Activated CD4-positive, alpha-beta memory T cell treated with anti-CD3 and anti-CD28 coated beads for 36 hours (primary cell): ENCODE measurements around the gene NOP14. TPM values are rescaled to one million over a fixed set of nuclear protein-coding genes. Genes with fewer than 3 reads are reported as not detected.
"Not testable (repeated sequence)": the region's sequence is repeated elsewhere in the genome, so short reads cannot be mapped to it uniquely, and the experiment has no call there.

Experiments used
- CTCF ChIA-PET: fragments of 350-600 bp; sonication (Branson Sonifier 250); formaldehyde crosslinking; loops from one replicate; lab custom pipeline; 2021; ENCODE audit warnings: antibody characterized with exemption, inconsistent platforms; lab: Charles Lee
- POLR2A ChIA-PET: fragments of 350-600 bp; sonication (Branson Sonifier 250); formaldehyde crosslinking; loops from one replicate; lab custom pipeline; 2021; ENCODE audit warnings: antibody characterized with exemption; lab: Charles Lee
- DNase-seq: peaks from one replicate; pipeline ENCODE4 v3.0.0-alpha.2; 2020
- H3K27ac Mint-ChIP-seq: one replicate; pipeline ENCODE4 v1.8.0; 2021; ENCODE audit warnings: mixed read lengths
- H3K27me3 Mint-ChIP-seq: one replicate; pipeline ENCODE4 v1.8.0; 2021; ENCODE audit warnings: mixed read lengths
- H3K36me3 Mint-ChIP-seq: one replicate; pipeline ENCODE4 v1.8.0; 2021; ENCODE audit warnings: mixed read lengths
- H3K4me1 Mint-ChIP-seq: one replicate; pipeline ENCODE4 v1.8.0; 2021; ENCODE audit warnings: low read depth, mixed read lengths
- H3K4me3 Mint-ChIP-seq: one replicate; pipeline ENCODE4 v1.8.0; 2021; ENCODE audit warnings: mild to moderate bottlenecking, mixed read lengths
- H3K9me3 Mint-ChIP-seq: one replicate; pipeline ENCODE4 v1.8.0; 2021; ENCODE audit warnings: mixed read lengths
- intact Hi-C: fragments of 100-400 bp; cut with micrococcal nuclease; formaldehyde crosslinking; loops from one replicate; pipeline ENCODE4 v1.15.1; 2023
- total RNA-seq, 2 experiments: library from RNA; stranded (reverse); gene quantifications; one replicate each; pipeline ENCODE4 v1.2.3, GENCODE V29; 2021

The NOP14 gene
- total RNA-seq, 2 experiments from 2014 or later, result 67.4 to 73.4 TPM

- H3K4me3 Mint-ChIP-seq, result no peak overlapping the region
- no peaks in the 10 kb centered on the region for H3K27me3 Mint-ChIP-seq
- peaks cover 30% of the 10 kb centered on the region for H3K4me1 Mint-ChIP-seq
- POLR2A ChIA-PET, result interaction anchor here (0.8 kb wide), 1 partner anchor 11 kb away, joined by 4 read pairs; no protein-coding TSS in a partner anchor
- peaks cover 75% of the 10 kb centered on the region for H3K36me3 Mint-ChIP-seq
- CTCF ChIA-PET, result interaction anchor here (0.9 to 1.6 kb wide), 3 partner anchors 12 to 30 kb away, joined by 3 to 7 read pairs (median 5); partner anchors contain the start of genes GRK4 and NOP14
- H3K9me3 Mint-ChIP-seq, result no peaks in the 10 kb centered on the region
- intact Hi-C loops, result no loop called here
- DNase-seq, result no peak
- no peak overlapping the region for H3K27ac Mint-ChIP-seq
Measured at GRCh38 chr4:2947926-2948325, 15.3 kb downstream of the NOP14 start.

DNA sequence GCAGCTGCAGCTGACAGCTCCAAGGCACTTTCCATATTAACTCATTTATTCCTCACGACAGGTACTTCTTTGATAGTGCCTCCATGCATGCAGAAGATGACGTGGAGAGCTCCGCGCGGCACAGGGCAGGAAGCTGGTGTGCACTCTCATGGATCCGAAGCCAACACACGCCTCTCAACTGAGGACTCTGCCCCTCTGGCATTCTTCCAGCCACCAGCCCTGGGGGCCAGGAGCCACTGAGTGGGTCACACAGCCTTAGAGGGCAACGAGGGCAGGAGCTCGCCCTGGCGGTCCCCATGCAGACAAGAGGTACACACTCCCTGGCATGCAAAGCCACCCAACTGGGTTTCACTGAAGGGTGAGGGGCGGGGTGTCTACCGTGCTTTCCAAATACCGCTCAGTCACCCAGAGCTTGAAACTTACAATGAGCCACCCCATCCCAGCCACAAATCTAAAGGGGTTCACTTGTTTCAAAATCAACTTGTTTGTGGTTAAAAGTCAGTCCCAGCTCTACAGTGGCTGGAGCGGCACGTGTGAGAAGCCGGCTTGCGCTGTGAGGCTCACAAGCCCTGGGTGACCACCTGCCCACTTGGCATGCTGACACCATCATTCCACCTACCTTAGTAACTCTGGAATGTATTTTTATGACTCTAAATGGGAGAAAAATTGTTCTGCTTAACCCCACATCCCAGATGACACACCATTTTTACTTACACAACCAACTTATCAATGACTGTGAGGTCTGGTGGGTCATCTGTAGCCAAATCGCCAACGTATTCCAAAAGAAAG, 16.2 kb downstream of the NOP14 start:
- intact Hi-C loops, result no loop called here
- Mint-ChIP-seq H3K9me3 (no peaks in the 10 kb centered on the region), H3K4me1 (peaks cover 33% of the 10 kb centered on the region), H3K27ac (peak overlapping the region; percentile 69), H3K27me3 (no peaks in the 10 kb centered on the region), H3K36me3 (peaks cover 74% of the 10 kb centered on the region), H3K4me3 (no peak overlapping the region)
- POLR2A ChIA-PET, result interaction anchor here (0.6 kb wide), 1 partner anchor 10 kb away, joined by 3 read pairs; no protein-coding TSS in a partner anchor
- no peak for DNase-seq
- CTCF ChIA-PET, result interaction anchor here (0.6 to 0.8 kb wide), 2 partner anchors 15 to 137 kb away, joined by 3 to 4 read pairs; no protein-coding TSS in a partner anchor

- intact Hi-C loops, H3K27ac Mint-ChIP-seq, H3K27me3 Mint-ChIP-seq, H3K9me3 Mint-ChIP-seq, H3K4me3 Mint-ChIP-seq: not testable (repeated sequence)
- H3K4me1 Mint-ChIP-seq, result peaks cover 29% of the 10 kb centered on the region
- ChIA-PET POLR2A (interaction anchor here (0.9 to 2.0 kb wide), 2 partner anchors 8 to 9 kb away, joined by 4 to 15 read pairs; no protein-coding TSS in a partner anchor), CTCF (interaction anchor here (0.8 to 2.4 kb wide), 3 partner anchors 8 to 16 kb away, joined by 3 to 18 read pairs (median 3); no protein-coding TSS in a partner anchor)
- peaks cover 74% of the 10 kb centered on the region for H3K36me3 Mint-ChIP-seq
- DNase-seq, result peak; percentile 7
Measured at GRCh38 chr4:2945619-2946604, 17.3 kb downstream of the NOP14 start.

- intact Hi-C loops, result no loop called here
- H3K36me3 Mint-ChIP-seq, result peaks cover 75% of the 10 kb centered on the region
- POLR2A ChIA-PET, result interaction anchor here (0.9 to 2.0 kb wide), 2 partner anchors 8 to 9 kb away, joined by 4 to 15 read pairs; no protein-coding TSS in a partner anchor
- peak; percentile 5 for DNase-seq
- no peak overlapping the region for H3K4me3 Mint-ChIP-seq
- H3K9me3 Mint-ChIP-seq, result no peaks in the 10 kb centered on the region
- H3K4me1 Mint-ChIP-seq, result peaks cover 34% of the 10 kb centered on the region
- H3K27me3 Mint-ChIP-seq, result no peaks in the 10 kb centered on the region
- CTCF ChIA-PET, result interaction anchor here (0.7 to 2.4 kb wide), 7 partner anchors 8 to 181 kb away, joined by 3 to 18 read pairs (median 4); no protein-coding TSS in a partner anchor
- peak overlapping the region; percentile 51 for H3K27ac Mint-ChIP-seq
Measured at GRCh38 chr4:2944586-2945526, 18.4 kb downstream of the NOP14 start.

DNA sequence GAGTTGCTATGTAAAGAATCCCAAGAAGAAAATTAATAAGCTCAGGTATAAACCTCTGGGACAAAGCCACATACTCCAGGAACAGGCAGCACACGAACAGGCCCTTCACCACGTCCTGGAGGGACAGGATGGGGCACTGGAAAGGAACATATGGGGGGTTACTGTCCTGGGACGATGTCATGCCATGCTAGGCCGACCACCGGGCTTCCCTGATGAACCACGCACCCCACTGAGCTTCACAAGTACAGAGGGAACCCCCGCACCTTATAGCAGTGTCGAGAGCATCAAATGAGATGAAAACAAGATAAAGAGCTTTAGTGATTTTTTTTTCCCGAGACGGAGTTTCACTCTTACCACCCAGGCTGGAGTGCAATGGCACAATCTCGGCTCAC, 19.1 kb downstream of the NOP14 start:
- Mint-ChIP-seq H3K9me3 (no peaks in the 10 kb centered on the region), H3K27me3 (no peaks in the 10 kb centered on the region), H3K4me1 (peaks cover 42% of the 10 kb centered on the region), H3K27ac (peak overlapping the region; percentile 79), H3K36me3 (peaks cover 78% of the 10 kb centered on the region), H3K4me3 (no peak overlapping the region)
- ChIA-PET POLR2A (interaction anchor here (0.7 to 2.0 kb wide), 2 partner anchors 10 to 145 kb away, joined by 3 to 15 read pairs; no protein-coding TSS in a partner anchor), CTCF (interaction anchor here (0.7 to 2.4 kb wide), 6 partner anchors 8 to 181 kb away, joined by 3 to 18 read pairs (median 4); no protein-coding TSS in a partner anchor)
- peak; percentile 12 for DNase-seq
- intact Hi-C loops, result no loop called here

DNA sequence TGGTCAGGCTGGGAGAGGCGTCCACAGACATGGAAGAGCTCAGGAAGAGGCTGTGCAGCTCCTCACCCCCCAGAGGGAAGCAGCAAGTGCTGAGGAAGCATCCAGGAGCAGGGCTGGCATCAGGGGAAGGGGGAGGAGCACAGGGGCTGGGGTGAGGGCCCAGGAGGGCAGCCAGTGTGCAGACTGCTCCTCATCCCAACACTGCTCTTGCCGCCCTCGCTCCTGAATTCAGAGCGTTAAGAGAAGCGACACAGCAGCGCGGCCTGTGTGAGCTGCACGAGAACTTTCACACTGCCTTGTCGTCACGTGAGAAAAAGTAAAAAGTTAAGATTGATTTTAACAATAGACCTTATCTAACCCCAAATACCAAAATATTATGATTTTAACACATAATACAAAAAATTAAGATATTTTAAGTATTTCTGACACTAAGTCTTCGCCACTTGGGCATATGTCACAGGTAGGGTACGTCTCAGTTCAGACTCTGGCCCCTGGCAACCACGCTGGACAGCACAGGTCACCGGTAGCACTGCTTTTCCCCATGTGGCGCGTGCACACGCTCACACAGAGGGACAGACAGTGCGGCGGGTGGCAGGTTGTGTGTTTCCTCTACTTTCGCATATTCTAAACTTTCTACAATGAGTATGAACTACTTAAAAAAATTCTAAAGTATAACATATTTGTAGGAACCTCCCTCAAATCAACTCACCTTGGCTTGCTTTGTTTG, 19.7 kb downstream of the NOP14 start:
- POLR2A ChIA-PET, result interaction anchor here (0.7 to 2.0 kb wide), 3 partner anchors 10 to 145 kb away, joined by 3 to 15 read pairs (median 5); no protein-coding TSS in a partner anchor
- Mint-ChIP-seq H3K4me1 (peaks cover 47% of the 10 kb centered on the region), H3K27me3 (no peaks in the 10 kb centered on the region), H3K9me3 (no peaks in the 10 kb centered on the region), H3K27ac (peak overlapping the region; percentile 83), H3K36me3 (peaks cover 77% of the 10 kb centered on the region), H3K4me3 (no peak overlapping the region)
- intact Hi-C loops, result no loop called here
- CTCF ChIA-PET, result interaction anchor here (0.9 to 2.4 kb wide), 5 partner anchors 8 to 180 kb away, joined by 3 to 18 read pairs (median 4); no protein-coding TSS in a partner anchor
- peak; percentile 8 for DNase-seq

DNA sequence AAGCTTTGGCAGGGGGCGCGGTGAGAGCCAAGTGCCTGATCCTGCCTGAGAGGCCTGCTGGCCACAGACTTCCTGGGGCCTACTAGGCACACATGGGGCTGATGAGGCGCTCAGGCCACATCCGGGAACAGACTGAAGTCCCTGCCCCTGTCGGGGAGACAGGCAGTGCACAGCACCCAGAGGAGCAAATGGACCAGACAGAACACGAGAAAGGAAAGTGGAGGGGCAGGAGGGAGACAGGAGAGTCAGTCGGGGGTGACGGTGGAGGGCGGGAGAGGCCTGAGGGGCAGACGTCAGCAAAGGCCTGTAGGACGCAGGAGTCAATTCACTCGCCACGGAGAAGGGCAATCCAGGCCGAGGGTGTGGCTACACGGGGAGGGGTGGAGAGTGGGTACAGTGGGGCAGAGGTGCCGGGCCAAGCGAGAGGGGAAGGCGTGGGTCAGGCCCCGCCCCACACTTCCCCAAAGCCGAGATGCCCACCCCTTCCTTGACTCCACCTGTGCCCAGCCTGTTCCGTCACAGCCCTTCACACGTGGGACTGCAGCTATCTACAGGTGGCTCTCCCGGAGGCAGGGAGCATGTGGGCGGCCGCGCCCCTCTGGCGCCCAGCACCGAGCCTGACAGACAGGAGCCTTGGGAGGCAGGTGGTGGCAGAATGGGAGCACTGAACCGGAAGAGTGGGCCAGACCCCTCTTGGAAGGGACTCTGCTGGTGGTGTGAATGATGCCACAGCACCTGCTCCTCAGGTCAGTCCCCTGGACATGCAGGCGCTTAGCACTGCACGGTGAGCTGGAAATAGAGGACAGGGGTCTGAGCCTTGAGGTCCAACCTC, 20.5 kb downstream of the NOP14 start:
- Mint-ChIP-seq H3K27me3 (no peaks in the 10 kb centered on the region), H3K36me3 (peaks cover 77% of the 10 kb centered on the region), H3K4me1 (peaks cover 51% of the 10 kb centered on the region), H3K9me3 (no peaks in the 10 kb centered on the region), H3K27ac (peak overlapping the region; percentile 83), H3K4me3 (peak overlapping the region; percentile 6)
- POLR2A ChIA-PET, result interaction anchor here (1.1 kb wide), 1 partner anchor 11 kb away, joined by 5 read pairs; no protein-coding TSS in a partner anchor
- intact Hi-C loops, result no loop called here
- peak; percentile 51 for DNase-seq
- CTCF ChIA-PET, result interaction anchor here (8.1 kb wide), 1 partner anchor 11 kb away, joined by 103 read pairs; no protein-coding TSS in a partner anchor

DNA sequence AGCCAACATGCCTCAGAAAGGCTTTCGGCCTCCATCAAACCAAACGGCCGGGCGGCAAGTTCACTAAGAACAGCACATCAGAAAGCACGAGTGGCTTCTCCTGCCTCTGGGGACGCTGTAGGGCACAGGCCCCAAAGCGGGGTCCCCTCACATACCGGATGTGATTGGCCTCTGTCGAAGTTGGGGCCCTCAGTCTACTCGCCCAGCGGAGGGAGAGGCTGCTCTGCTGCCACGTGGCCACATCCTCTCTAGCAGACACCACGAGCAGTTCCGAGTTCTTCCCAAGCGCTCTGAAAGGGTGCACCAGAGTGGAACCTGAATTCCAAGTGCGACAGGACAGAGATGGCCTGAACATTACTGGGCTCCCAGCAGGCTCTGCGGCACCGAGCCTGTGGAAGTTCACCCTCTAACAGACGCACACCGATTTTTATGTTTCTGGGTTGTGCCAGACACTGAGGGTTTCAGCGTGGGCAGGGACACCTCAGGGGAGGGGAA, 21.1 kb downstream of the NOP14 start:
- CTCF ChIA-PET, result interaction anchor here (8.1 kb wide), 1 partner anchor 11 kb away, joined by 103 read pairs; no protein-coding TSS in a partner anchor
- intact Hi-C loops, result no loop called here
- peak overlapping the region; percentile 6 for H3K4me3 Mint-ChIP-seq
- no peaks in the 10 kb centered on the region for H3K9me3 Mint-ChIP-seq
- no peaks in the 10 kb centered on the region for H3K27me3 Mint-ChIP-seq
- H3K36me3 Mint-ChIP-seq, result peaks cover 78% of the 10 kb centered on the region
- POLR2A ChIA-PET, result no interaction called here
- peaks cover 58% of the 10 kb centered on the region for H3K4me1 Mint-ChIP-seq
- H3K27ac Mint-ChIP-seq, result peak overlapping the region; percentile 83
- no peak for DNase-seq
